Endothelial cell of umbilical vein (primary cell): ENCODE data around the gene YWHAQ. TPM values are rescaled to one million over a fixed set of nuclear protein-coding genes. Genes with fewer than 3 reads are reported as not detected.

ENCODE experiments used
- BruUV-seq: library from RNA; stranded (reverse); fragments of 400-500 nt; replicated peaks from 2 replicates; lab custom pipeline; 2021; lab: Mats Ljungman, UMichigan
- CTCF ChIA-PET: fragments of 300-600, 350-600 bp; sonication (Branson Sonifier 250); formaldehyde crosslinking; loops from one replicate; lab custom pipeline; 2021; ENCODE audit warnings: antibody characterized with exemption, inconsistent platforms; lab: Charles Lee
- POLR2A ChIA-PET: fragments of 300-600, 350-600 bp; sonication (Branson Sonifier 250); formaldehyde crosslinking; loops from one replicate; lab custom pipeline; 2021; ENCODE audit warnings: antibody characterized with exemption, inconsistent platforms; lab: Charles Lee
- DNase-seq: peaks from one replicate; pipeline ENCODE4 v3.0.0-alpha.2; 2011; ENCODE audit warnings: low read depth, low spot score
- FAIRE-seq: peaks from 2 replicates; lab custom pipeline; 2011; peaks lifted over from hg19 to GRCh38; lab: Jason Lieb, UNC
- H2AFZ ChIP-seq: 2 replicates; pipeline ENCODE4 v1.6.0; 2012; ENCODE audit warnings: low read depth, low read length, control low read depth, inconsistent platforms
- H3K27ac ChIP-seq: 2 replicates; pipeline ENCODE4 v1.5.1; 2011; ENCODE audit warnings: low read depth, mild to moderate bottlenecking, control low read depth, low read length, moderate library complexity; ENCODE audit not compliant: insufficient read depth
- H3K27me3 ChIP-seq, 2 experiments: 2 replicates each; pipeline versions ENCODE4 v1.6.0 to v1.6.1; 2011; ENCODE audit warnings: low read length in 2 of 2, mixed read lengths in 1 of 2; ENCODE audit not compliant: control insufficient read depth in 2 of 2, insufficient read depth in 2 of 2
- H3K36me3 ChIP-seq, 2 experiments: 2 replicates in 1 of 2; 3 replicates in 1 of 2; pipeline ENCODE4 v1.5.1; 2011; ENCODE audit warnings: low read length in 2 of 2, mild to moderate bottlenecking in 1 of 2, moderate library complexity in 1 of 2; ENCODE audit not compliant: control insufficient read depth in 2 of 2, insufficient read depth in 2 of 2; ENCODE audit errors: extremely low read depth in 1 of 2
- H3K4me1 ChIP-seq: 3 replicates; pipeline ENCODE4 v1.5.1; 2011; ENCODE audit warnings: mild to moderate bottlenecking, low read length; ENCODE audit not compliant: control insufficient read depth, insufficient read depth; ENCODE audit errors: extremely low read depth
- H3K4me2 ChIP-seq: 2 replicates; pipeline ENCODE4 v1.6.1; 2011; ENCODE audit warnings: low read length, control low read depth, mixed read lengths; ENCODE audit not compliant: insufficient read depth
- H3K4me3 ChIP-seq, 3 experiments: fragments of 200-600 bp in 1 of 3; sonication (generic), shearing (Covaris generic) in 1 of 3; replicated peaks in 1 of 3; 2 replicates each; pipeline ENCODE4 v1.5.1; 2011 to 2016; ENCODE audit warnings: control low read depth in 3 of 3, low read length in 3 of 3, mild to moderate bottlenecking in 2 of 3, inconsistent platforms in 1 of 3, low read depth in 1 of 3, moderate library complexity in 1 of 3; ENCODE audit not compliant: insufficient read depth in 1 of 3
- H3K79me2 ChIP-seq: 2 replicates; pipeline ENCODE4 v1.6.0; 2012; ENCODE audit warnings: low read length, inconsistent platforms; ENCODE audit not compliant: control insufficient read depth, insufficient read depth
- H3K9ac ChIP-seq: replicated peaks from 2 replicates; pipeline ENCODE3; 2011; ENCODE audit warnings: low read length, control low read depth; ENCODE audit not compliant: insufficient read depth; ENCODE audit errors: extremely low read depth
- H3K9me1 ChIP-seq: replicated peaks from 3 replicates; pipeline ENCODE4 v1.6.0; 2011; ENCODE audit warnings: mild to moderate bottlenecking, low read length; ENCODE audit not compliant: control insufficient read depth, insufficient read depth; ENCODE audit errors: extremely low read depth
- H3K9me3 ChIP-seq: replicated peaks from 2 replicates; pipeline ENCODE4 v1.5.1; 2012; ENCODE audit warnings: low read length, inconsistent platforms; ENCODE audit not compliant: control insufficient read depth, insufficient read depth
- H4K20me1 ChIP-seq: replicated peaks from 2 replicates; pipeline ENCODE3; 2011; ENCODE audit warnings: mild to moderate bottlenecking, low read length; ENCODE audit not compliant: control insufficient read depth, insufficient read depth; ENCODE audit errors: extremely low read depth
- EZH2 ChIP-seq: IDR thresholded peaks from 2 replicates; pipeline ENCODE4 v1.6.1; 2012; ENCODE audit warnings: borderline replicate concordance, low read depth, mild to moderate bottlenecking, moderate library complexity, low read length, inconsistent platforms; ENCODE audit not compliant: severe bottlenecking
- FOS ChIP-seq: IDR thresholded peaks from 2 replicates; pipeline ENCODE4 v1.6.1; 2011; ENCODE audit warnings: mild to moderate bottlenecking, low read length, moderate library complexity, borderline replicate concordance; ENCODE audit not compliant: insufficient read depth
- GATA2 ChIP-seq: IDR thresholded peaks from 2 replicates; pipeline ENCODE4 v1.7.0; 2011; ENCODE audit warnings: low read depth, mild to moderate bottlenecking, moderate library complexity, mixed read lengths, low read length; ENCODE audit not compliant: insufficient read length, insufficient read depth
- JUN ChIP-seq: IDR thresholded peaks from 2 replicates; pipeline ENCODE4 v1.6.1; 2011; ENCODE audit warnings: borderline replicate concordance, low read depth; ENCODE audit not compliant: insufficient read length, insufficient read depth
- MYC ChIP-seq: IDR thresholded peaks from one replicate; pipeline ENCODE4 v1.6.1; 2011; ENCODE audit warnings: mild to moderate bottlenecking, low read depth, low read length
- POLR2AphosphoS5 ChIP-seq: IDR thresholded peaks from 2 replicates; pipeline ENCODE4 v1.6.1; 2012; ENCODE audit warnings: low read depth, mild to moderate bottlenecking, control low read depth, low read length, moderate library complexity; ENCODE audit not compliant: insufficient read depth
- dilution Hi-C: fragments of 300-500 bp; cut with MboI; formaldehyde crosslinking; loops from one replicate; pipeline ENCODE4 v1.15.0; 2019; ENCODE audit warnings: low sequenced_read_pairs; ENCODE audit not compliant: extremely low pct_ligation_motif_present
- intact Hi-C: fragments of 100-400 bp; cut with micrococcal nuclease; formaldehyde crosslinking; loops from one replicate; pipeline ENCODE4 v1.10.0; 2022
- polyA plus RNA-seq, 4 experiments: library from polyadenylated mRNA; depleted of rRNA in 3 of 4; stranded (reverse) in 3 of 4; unstranded in 1 of 4; fragments of >200 nt; gene quantifications; 2 replicates each; pipeline versions ENCODE4 v1.2.1 to v1.2.3, GENCODE V29; 2011 to 2012; ENCODE audit warnings: missing spikeins in 1 of 4
- total RNA-seq: library from RNA; stranded (reverse); gene quantifications from 2 replicates; pipeline ENCODE4 v1.2.3, GENCODE V29; 2021
- TF ChIP-seq, protein P1 (sequence below): IDR thresholded peaks from 2 replicates; pipeline ENCODE4 v1.6.1; 2011; ENCODE audit not compliant: insufficient read depth, insufficient read length
- TF ChIP-seq, protein P2 (sequence below), 2 donors: IDR thresholded peaks; 1 replicate in 1 of 2; 2 replicates in 1 of 2; pipeline ENCODE4 v1.5.1; 2011; ENCODE audit warnings: low read length in 2 of 2, mild to moderate bottlenecking in 2 of 2, moderate library complexity in 2 of 2, control low read depth in 1 of 2, inconsistent platforms in 1 of 2, low read depth in 1 of 2; ENCODE audit not compliant: insufficient read depth in 1 of 2; ENCODE audit errors: extremely low read depth in 1 of 2

The YWHAQ gene
- total and polyA plus RNA-seq, 2 donors (not counting 3 experiments of a cell fraction or from before 2014, with no cell fraction given): 217 to 456 TPM

DNA sequence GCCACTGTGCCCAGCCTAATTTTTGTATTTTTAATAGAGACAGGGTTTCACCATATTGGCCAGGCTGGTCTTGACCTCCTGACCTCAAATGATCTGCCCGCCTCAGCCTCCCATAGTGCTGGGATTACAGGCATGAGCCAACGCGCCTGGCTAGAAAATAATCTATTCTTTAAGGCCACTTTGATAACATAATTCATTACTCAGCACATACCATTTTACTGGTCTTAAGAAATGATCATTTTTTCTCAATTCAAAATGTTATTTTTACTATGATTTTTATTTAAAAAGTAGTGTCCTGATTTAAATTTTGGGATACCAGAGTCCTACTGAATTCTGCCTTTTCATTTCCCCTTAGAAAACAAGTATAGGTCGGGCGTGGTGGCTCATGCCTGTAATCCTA, 48.2 kb downstream of the YWHAQ start:
- dilution Hi-C loops (no loop called here), intact Hi-C loops (no loop called here)
- Histone ChIP-seq H3K9me3 (no peaks in the 10 kb centered on the region), H4K20me1 (no peaks in the 10 kb centered on the region), H3K4me2 (no peak overlapping the region), H2AFZ (no peak overlapping the region), H3K27me3 (no peaks in the 10 kb centered on the region), H3K9ac (no peak overlapping the region), H3K4me3 (no peak overlapping the region), H3K4me1 (no peaks in the 10 kb centered on the region), H3K9me1 (no peaks in the 10 kb centered on the region), H3K79me2 (peaks cover 10% of the 10 kb centered on the region), H3K36me3 (peaks cover 5 to 18% of the 10 kb centered on the region in 2 experiments), H3K27ac (no peak overlapping the region)
- no peak for DNase-seq
- FAIRE-seq: no peak
- BruUV-seq: no TSS peak
- POLR2A ChIA-PET: interaction anchor here (0.8 kb wide), 1 partner anchor 12 kb away, joined by 3 read pairs; no protein-coding TSS in a partner anchor
- CTCF ChIA-PET: no interaction called here
- TF ChIP-seq, protein P1, sequence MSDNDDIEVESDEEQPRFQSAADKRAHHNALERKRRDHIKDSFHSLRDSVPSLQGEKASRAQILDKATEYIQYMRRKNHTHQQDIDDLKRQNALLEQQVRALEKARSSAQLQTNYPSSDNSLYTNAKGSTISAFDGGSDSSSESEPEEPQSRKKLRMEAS: no peak
- TF ChIP-seq FOS: no peak
- TF ChIP-seq EZH2: no peak
- no peak for TF ChIP-seq JUN
- TF ChIP-seq, protein P2, sequence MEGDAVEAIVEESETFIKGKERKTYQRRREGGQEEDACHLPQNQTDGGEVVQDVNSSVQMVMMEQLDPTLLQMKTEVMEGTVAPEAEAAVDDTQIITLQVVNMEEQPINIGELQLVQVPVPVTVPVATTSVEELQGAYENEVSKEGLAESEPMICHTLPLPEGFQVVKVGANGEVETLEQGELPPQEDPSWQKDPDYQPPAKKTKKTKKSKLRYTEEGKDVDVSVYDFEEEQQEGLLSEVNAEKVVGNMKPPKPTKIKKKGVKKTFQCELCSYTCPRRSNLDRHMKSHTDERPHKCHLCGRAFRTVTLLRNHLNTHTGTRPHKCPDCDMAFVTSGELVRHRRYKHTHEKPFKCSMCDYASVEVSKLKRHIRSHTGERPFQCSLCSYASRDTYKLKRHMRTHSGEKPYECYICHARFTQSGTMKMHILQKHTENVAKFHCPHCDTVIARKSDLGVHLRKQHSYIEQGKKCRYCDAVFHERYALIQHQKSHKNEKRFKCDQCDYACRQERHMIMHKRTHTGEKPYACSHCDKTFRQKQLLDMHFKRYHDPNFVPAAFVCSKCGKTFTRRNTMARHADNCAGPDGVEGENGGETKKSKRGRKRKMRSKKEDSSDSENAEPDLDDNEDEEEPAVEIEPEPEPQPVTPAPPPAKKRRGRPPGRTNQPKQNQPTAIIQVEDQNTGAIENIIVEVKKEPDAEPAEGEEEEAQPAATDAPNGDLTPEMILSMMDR (IDR thresholded peaks at IDR 0.05; ENCODE audit: extremely low read depth in 1 of 2, insufficient read depth in 1 of 2, low read depth in 1 of 2, low read length in 2 of 2): no peak
- no peak for TF ChIP-seq POLR2AphosphoS5
- TF ChIP-seq MYC: no peak
- no peak for TF ChIP-seq GATA2
